ENCODE measurements around the gene PLCB2.
A peak's percentile ranks its signal among the peaks of the same experiment; 100 is the strongest.

Gene PLCB2

DNA sequence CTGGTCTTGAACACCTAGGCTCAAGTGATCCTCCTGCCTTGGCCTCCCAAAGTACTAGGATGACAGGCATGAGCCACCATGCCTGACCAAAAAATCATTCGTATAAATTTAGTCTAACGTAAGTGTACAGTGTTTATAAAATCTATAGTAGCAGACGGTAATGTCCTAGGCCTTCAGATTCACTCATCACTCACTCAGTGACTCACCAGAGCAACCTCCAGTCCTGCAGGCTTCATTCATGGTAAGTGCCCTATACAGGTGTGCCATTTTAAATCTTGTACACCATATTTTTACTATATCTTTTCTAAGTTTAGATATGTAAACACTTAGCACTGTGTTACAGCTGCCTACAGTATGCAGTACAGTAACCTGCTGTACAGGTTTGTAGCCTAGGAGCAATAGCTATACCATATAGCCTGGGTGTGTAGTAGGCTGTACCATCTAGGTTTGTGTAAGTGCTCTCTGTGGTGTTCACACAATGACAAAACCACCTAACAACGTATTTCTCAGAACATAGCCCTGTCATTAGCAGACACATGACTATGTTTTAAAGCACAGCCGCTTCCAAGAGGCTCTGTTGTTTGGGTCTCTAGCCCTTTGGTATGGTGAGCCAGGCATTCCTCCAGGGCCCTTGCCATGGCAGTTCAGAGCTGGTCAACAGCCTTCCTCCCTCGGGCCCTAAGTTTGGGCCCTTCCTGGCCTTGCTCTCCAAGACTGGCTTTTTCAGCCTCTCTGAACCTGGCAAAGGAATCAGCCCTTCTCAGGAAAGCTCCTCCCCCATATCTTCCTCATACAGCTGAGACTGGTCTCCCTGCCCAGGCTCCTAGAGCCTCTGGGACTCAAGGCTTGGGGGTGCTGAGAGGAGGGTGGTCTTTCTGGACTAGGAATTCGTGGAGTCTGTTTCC is 34.9 kb upstream of the PLCB2 start:
- no peak for DNase-seq (ENCODE audit: low read depth in 2 of 2)

DNA sequence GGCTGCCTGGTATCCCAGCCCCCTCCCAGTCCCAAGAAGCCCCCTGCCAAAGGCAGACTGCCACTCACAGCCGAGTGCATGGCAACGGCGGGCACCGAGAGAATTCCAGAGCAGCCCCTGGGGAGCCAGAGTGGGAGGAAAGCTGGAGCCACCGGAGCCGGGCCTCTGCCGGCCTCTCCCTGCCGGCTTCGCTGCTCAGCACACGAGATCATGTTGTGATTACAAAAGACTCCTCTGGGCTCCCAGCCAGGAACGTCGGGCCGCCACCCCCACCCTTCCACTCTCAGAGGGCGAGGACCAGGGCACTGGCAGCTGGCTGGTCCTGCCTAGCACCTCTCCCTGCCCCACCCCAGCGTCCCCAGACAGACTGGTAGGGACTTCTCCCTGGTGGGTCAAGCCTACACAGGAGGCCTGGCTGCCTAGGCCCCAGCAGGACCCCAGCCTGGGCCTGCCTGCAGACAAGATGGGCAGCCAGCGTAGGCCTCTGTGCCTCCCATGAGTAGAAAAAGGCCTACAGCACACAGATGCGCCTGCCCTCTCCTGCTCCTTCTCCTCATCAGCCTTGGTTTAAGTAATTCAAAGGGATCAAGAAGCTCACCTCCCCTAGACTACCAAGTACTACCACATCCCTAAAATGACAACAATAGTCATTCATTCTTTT is 33.1 kb upstream of the PLCB2 start, which contains the start of gene CCDC9B:
CCDC9B (minus strand) TSS at position 200 of the 661 bp plus-strand sequence; CDS start at position 80, 120 bp downstream.
- no peak for DNase-seq (ENCODE audit: low read depth in 2 of 2)

DNA sequence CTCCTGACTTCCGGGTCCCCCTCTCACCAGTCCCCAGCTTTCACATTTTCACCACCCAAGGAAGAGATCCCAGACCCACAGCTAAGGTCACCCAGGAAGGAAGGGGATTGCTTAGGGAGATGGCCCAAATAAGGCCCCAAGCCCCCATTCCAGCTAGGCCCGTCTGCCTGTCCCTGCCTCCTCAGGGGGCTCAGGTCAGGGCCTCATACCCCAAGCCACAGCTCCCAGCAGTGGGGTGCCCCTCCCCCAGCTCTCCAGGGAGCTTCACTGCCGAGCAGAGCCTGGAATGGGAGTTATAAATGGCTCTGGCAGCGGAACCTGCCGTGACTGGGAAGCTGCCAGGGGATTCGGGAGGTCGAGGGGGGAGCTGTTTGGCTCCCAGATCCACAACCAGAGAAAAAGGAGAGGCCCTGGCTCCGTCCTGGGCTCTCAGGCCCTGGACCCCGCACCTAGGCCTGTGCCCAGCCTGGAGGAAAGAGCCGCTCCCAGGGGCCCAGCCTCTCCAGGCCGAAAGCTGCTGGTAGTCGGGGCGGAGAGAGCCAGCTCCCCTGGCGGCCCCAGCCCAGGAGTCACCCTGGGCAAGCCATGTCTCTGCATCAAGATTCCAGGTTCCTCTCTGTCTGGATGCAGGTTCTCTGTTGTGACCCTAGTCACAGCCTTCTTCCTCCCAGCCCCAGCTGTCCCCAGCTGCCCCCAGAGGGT is 32.5 kb upstream of the PLCB2 start:
- DNase-seq (ENCODE audit: low read depth in 2 of 2), result no peak

DNA sequence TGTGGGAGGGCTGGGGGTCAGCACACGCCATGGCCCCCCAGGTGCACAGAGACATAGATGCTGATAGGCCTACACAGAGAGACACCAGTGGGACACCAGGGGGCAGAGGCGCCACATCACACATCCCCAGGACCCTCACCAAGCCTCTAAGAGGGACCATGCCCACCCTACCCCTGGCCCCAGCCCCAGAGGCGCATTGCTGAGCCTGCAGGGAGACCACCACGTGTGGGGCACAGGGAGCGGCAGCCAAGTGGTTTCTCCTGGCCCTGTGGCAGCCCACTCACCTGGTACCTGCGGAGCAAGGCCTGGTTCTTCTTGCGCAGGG is 31.8 kb upstream of the PLCB2 start:
- DNase-seq (ENCODE audit: low read depth in 2 of 2), result no peak

DNA sequence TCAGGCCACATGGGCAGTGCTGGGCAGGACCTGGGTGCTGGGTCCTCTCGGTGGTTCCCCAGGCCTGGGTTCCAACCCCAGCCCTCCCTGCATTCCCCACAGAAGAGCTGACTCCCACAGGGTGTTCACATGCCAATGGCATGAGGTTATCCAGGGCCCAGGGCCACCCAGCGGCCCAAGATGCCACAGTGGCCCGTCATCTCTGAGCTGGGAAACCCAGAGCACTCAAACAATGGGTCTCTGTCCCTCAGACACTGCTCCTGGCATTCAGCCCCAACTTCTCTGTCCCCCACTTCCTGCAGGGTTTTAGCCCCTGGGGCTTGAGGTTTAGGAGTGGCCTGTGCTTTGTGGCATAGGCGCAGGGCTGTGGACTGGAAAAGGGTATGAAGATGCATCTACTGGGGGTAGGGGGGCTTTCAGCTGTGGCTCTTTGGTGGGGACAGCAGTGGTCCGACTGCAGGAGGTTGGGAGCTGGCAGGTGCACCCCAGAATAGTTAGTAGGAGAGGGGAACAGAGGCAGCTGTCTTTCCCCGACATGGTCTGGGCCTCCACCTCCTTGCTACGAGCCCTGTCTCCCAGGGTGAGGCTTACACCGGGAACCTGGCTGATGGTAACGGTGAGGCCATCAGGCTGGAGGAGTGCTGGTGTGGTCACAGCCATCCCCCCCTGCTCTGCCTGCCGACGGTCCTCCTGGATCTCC is 31.3 kb upstream of the PLCB2 start:
- DNase-seq (ENCODE audit: low read depth in 2 of 2), result no peak

DNA sequence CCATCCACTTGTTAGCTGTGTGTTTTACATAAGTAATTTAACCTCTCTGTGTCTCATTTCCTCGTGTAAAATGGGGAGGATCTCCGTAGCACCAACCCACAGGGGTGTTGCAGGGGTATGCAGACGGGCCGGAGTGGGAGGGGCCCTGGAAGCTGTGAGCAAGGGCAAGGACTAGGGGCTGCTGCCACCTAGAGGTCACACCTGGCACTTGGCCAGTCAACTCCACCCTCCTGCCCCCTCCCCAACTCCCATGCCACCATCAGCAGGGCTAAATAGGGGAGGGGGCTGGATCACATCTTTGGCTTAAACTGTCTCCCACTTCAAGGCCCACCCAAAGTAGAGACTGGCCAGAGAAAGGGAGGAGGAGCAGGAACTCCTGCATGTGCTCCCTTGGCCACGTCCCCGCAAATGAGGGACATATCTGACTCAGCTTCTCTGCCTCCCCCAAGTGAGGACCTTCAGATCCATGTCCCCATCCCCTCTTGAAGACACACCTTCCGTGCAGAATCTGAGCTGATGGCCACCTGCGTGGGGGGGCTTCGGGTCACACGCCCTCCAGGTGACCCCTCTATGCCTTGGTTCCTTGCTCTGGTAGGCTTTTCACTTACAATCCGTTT is 30.4 kb upstream of the PLCB2 start:
- peak; percentile 64 to 65 for DNase-seq (ENCODE audit: low read depth in 2 of 2)

DNA sequence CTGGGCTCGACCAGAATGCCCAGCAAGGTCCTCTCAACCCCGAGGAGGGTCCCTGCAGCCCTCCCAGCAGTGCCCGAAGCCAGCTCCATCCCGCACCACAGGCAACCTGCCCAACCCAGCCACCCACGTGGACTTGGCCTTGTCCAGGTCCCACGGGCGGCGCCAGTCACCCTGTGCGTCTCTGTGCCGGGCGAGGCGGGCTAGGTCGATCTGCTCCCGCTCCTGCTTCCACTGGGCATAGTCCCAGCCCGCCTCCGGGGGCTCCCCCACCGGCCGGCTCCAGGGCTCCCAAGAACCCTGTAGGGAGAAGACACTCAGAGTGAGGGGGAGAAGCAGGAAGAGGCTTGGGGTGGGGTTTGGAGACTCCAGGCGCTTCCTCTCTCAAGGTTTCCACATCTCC is 29.9 kb upstream of the PLCB2 start:
- DNase-seq (ENCODE audit: low read depth in 2 of 2), result no peak

DNA sequence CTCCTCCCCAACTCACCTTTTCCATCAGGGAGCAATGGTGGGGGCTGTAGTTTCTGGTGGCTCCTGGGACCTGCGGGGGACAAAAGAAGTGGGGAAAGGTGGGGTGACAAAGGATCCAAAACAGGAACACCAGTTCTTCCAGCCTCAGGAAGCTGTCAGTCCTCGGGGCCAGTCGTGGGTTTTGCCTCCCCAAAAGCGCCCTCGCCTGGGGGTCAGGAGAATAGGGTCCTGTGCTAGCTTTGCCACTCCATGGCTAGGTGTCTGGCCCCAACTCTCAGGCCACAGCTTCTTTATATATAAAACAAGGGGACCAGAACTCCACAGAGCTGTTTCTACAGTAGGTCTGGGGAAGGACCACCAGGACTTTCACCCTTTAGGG is 29.0 kb upstream of the PLCB2 start:
- no peak for DNase-seq (ENCODE audit: low read depth in 2 of 2)

DNA sequence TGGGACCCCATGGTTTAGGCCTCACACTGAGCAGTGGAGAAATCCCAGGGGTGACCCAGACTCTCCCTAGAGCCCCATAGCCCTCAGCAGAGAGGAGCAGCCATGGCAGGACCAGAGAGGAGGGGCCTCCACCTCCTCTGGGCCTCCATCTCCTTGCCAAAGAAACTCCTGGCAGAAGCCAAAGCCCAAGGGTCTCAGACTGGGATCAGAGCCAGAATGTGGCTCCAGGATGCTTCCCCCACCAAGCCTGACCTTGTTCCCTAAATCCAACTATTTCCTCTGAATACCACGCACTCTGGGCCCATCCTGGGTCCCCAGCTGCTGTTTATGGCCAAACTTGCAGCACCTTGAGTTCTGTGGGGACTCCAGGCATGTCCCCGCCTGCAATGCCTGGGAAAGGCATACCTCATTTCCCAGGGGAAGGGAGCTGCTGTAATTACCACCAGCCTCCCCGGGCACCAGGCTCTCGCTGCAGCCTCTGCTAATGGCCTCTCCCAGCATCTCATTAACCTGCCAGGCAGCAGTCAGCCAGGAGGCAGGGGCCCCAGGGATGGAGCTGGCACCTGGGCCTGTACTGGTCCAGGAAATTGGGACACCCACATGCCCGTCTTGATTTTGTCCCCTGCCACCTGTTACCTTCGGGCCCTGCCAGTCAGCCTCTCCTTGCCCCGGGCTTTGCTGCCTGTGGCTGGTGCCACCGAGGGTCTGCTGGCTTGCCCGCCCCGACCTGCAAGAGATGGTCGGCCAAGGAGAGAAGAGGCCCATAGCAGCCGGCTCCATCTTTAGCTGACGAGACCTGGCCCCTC is 28.4 kb upstream of the PLCB2 start:
- no peak for DNase-seq (ENCODE audit: low read depth in 2 of 2)

DNA sequence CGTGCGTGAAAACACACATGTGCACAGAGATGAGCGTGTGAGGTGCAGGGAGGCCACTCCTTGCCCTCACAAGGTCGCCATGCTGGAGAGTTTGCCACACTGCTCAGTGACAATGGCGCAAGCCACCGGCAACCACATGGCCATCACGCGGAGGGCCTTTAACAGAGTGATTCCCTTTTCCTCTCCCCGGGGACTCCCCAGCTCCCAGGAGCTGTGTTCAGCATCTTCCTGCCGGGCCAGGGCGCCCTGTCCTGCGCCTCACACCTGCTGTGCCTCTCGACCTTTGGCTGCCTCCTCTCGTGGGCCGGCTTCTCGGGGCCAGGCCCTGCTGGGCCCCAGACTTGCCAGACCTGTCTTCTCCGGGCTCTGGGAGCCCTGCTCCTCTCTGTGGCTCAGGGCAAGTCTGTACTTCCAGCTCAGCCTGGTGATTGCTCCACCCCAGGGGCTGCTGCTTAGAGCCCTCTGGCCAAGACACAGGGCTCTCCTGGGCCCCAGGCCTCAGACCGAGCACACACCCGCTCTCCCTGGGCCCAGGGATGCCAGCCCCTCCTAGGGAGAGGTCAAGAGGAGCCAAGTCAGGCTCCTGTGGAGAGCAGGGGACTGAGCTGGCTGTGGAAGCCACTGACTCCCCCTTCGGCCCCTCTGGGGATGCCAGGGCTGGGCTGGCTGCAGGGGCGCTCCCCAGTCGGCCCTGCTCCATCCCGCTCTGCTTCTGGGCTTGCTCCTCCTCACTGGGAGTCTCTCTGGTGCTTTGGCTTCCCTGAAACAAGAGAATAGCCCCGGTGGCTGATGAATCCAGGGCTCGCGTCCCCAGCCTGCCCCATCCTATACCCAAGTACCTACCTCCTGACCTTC is 27.4 kb upstream of the PLCB2 start:
- DNase-seq (ENCODE audit: low read depth in 2 of 2), result no peak

DNA sequence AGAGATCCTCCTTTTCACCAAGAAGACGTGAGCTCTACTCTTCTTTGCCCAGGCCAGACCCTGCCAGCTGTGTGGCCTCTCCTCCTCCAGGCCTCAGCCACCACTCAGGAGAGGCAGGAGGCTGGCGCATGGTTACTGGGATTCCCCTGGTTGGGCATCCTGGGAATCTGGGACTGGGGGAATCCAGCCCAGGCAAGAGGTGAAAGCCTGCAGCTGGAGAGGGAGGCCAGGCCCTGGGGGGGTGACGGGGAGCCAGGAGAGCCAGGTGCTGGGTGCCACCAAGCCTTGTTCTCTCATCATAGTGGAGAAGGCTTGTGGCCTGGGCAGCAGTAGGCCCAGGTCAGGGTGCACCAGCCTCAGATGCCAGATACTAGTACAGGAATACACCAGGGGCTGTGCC is 26.8 kb upstream of the PLCB2 start:
- no peak for DNase-seq (ENCODE audit: low read depth in 2 of 2)

DNA sequence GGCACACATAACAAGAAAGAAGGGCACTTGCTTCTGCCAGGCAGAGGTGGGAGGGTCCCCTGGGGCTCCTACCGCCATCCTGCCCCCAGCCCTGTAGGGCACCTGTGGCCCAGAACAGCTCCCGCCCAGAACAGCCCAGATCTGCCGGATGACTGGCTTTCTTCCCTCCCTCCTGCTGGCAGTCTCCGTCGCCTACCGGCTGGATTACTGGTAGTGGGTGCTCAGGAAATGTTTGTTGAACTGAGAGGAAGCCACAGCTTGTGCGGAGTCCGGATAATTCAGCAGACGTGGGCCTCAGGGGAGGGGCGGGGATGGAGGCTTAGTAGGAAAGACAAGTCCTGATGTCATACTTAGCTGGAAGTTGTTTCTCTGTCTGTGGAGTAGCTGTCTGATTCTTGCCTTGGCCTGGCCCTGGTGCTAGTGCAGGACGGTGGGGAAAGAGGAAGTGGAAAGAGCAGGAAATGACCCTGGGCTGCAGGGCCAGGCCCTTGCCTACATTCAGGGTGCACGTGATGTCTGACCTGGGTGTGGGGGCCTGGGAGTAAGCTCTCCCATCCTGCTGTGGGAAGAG is 26.3 kb upstream of the PLCB2 start:
- DNase-seq (ENCODE audit: low read depth in 2 of 2), result no peak

DNA sequence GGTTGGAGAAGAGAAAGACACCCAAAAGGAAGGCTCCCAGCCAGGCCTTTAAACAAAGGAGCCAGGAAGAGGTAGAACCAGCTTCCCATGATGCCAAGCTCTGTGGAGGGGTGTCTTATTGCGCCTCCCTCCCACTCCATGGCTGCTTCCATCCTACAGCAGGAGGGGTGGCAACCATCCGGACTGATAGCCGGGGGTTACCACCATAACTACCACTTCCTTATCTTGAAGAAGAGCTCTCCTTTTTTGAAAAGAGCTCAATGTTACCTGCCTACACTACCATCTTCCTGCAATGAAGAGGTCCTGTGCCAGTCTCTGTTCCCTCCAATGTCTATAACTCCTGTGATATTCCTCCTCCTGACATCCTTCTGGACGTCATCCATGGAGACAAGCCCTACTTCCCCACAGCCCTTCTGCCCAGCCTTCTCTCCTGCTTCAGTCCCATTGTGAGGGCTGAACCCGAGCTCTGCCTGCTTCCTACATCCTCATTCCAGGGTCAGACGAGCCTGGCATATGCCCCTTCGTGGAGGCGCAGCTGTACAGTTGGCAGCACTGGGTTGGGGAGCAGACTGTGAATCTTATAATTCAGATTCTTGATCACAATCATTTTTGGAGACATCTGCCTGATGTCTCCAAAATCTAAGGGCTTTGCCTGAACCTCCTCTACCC is 24.5 kb upstream of the PLCB2 start:
- no peak for DNase-seq (ENCODE audit: low read depth in 2 of 2)

DNA sequence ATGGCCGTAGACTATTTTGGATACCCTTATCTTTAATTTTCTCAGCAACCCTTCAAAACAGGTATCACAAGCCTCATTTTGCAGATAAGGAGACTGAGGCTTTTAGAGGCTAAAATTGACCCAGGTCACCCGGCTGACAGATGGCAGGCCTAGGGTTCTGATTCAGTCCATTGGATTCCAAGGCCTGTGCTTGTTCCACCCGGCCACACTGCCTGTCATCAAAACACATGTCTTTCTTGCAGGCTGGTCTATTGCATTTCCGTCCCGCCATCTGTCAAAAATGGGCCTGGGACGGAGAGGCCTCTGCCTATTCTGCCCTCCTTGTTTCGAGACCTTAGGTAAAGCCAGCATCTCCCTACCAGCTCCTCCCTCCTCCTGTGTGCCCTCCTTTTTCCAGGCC is 23.9 kb upstream of the PLCB2 start:
- DNase-seq (ENCODE audit: low read depth in 2 of 2), result no peak

DNA sequence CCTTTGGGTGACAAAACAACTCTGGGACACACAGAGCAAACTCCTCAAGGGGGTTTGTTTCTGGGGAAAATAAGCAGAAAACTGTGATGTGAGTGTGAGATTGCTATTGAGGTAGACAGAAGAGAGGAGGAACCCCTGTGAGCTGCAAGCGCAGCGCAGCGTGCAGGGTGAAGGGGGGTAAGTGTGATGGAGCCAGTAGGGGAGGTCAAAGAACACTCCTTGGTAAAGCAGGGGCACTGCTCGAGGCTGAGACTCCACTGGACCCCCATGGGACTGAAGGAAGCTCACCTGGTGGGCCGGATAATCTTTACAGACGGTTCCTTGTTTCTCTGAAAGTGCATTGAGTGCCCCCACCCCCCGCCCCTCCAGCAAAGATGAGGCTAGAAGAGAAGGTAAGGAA is 23.3 kb upstream of the PLCB2 start:
- no peak for DNase-seq (ENCODE audit: low read depth in 2 of 2)

DNA sequence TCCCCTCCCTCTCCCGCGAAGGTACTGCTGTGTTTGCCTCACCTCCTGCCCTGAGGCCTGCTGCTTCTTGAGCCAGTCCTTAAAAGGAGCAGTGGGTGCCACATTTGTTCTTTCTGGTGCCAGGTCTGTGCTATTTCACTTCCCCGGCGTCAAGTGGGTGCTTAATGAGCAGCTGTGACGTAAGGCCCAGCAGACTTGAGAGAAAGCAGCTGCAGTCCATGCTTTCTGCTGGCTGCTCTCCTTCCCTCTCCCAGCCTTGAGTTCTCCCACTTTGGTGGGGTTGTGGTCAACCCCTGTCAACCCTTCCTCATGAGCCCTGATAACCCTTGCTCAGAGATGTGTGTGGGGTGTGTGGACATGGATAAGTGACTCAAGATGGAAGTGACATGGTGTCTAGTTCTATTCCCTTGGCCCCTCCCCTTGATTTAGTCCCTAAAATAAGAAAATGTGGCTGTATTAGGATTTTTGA is 22.7 kb upstream of the PLCB2 start:
- no peak for DNase-seq (ENCODE audit: low read depth in 2 of 2)

DNA sequence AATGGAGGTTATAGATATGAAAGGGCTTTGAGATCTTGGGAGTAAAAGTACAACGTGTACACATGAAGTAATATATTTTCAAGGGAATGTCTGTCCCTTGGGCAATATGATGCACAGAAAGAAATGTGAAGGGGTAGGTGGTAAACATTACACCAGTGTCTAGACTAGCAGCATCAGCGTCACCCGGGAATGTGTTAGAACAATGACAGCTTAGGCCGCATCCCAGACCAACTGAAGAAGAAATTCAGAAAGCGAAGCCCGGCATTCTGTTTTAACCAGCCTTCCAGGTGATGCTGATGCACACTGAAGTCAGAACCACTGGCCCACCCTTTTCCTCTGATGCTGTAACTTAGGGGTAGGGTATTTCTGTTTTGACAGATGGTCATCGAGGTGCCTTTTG is 22.1 kb upstream of the PLCB2 start:
- no peak for DNase-seq (ENCODE audit: low read depth in 2 of 2)

DNA sequence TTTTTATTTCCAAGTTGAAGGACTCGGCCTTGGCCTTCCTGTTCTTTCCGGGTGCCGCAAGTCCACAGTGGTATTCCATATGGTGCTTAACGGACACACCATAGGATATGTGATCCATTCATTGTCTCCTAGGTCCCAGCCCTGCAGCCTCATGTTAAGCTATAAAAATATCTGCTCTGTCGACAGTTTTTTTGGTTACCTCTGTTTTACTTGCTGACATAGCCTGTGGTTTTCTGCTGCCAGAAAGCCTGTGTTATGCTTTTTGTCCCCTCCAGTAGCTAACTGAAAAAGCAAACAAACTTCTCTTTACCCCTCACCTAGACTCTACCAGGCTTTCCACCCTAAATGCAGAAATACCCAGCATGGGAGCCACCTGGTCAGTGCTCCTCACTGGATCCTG is 21.0 kb upstream of the PLCB2 start:
- DNase-seq (ENCODE audit: low read depth in 2 of 2), result no peak

DNA sequence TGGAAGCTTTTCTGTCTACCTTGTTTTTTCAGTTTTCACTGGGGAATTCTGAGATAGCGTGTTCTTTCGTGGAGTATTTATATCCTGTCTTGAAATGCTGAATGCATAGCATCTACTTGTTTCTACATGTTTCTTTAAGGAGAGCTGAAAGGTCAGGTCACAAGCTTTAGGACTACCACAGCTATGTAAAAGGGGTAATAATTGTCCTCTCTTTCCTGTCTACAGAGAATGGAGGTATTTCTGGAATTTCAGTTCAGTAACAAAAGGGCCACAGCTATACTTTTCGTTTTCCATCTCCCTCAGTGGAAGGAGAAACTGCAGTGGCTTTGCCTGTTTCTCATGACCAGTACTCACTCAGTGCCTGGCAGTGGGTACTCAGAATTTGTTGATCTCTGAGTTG is 20.4 kb upstream of the PLCB2 start:
- DNase-seq (ENCODE audit: low read depth in 2 of 2), result no peak

Measured in stimulated activated CD8-positive, alpha-beta memory T cell treated with anti-CD3 and anti-CD28 coated beads, Interleukin-15, amount 100 ng/mL, for 48 hours (primary cell).